ENCODE results near the gene CDH4.

CDH4 gene

GRCh38 chr20:61220131-61220530 lies 31.9 kb upstream of the CDH4 start:
- Histone ChIP-seq H3K27ac (replicated peaks) (no peak overlapping the region), H3K27me3 (ENCODE audit: insufficient read depth, poor library complexity, severe bottlenecking) (no peaks in the 10 kb centered on the region), H3K4me3 (replicated peaks; ENCODE audit: insufficient read depth, low read length) (no peak overlapping the region)
- no peak for TF ChIP-seq POLR2AphosphoS5 (IDR thresholded peaks at IDR 0.05; ENCODE audit: low read depth)
- TF ChIP-seq GABPA (IDR thresholded peaks at IDR 0.05; ENCODE audit: low read depth) = no peak
- TF ChIP-seq, protein P1, sequence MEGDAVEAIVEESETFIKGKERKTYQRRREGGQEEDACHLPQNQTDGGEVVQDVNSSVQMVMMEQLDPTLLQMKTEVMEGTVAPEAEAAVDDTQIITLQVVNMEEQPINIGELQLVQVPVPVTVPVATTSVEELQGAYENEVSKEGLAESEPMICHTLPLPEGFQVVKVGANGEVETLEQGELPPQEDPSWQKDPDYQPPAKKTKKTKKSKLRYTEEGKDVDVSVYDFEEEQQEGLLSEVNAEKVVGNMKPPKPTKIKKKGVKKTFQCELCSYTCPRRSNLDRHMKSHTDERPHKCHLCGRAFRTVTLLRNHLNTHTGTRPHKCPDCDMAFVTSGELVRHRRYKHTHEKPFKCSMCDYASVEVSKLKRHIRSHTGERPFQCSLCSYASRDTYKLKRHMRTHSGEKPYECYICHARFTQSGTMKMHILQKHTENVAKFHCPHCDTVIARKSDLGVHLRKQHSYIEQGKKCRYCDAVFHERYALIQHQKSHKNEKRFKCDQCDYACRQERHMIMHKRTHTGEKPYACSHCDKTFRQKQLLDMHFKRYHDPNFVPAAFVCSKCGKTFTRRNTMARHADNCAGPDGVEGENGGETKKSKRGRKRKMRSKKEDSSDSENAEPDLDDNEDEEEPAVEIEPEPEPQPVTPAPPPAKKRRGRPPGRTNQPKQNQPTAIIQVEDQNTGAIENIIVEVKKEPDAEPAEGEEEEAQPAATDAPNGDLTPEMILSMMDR (IDR thresholded peaks at IDR 0.05; ENCODE audit: insufficient read depth, low read length) = no peak
- TF ChIP-seq, protein P2, sequence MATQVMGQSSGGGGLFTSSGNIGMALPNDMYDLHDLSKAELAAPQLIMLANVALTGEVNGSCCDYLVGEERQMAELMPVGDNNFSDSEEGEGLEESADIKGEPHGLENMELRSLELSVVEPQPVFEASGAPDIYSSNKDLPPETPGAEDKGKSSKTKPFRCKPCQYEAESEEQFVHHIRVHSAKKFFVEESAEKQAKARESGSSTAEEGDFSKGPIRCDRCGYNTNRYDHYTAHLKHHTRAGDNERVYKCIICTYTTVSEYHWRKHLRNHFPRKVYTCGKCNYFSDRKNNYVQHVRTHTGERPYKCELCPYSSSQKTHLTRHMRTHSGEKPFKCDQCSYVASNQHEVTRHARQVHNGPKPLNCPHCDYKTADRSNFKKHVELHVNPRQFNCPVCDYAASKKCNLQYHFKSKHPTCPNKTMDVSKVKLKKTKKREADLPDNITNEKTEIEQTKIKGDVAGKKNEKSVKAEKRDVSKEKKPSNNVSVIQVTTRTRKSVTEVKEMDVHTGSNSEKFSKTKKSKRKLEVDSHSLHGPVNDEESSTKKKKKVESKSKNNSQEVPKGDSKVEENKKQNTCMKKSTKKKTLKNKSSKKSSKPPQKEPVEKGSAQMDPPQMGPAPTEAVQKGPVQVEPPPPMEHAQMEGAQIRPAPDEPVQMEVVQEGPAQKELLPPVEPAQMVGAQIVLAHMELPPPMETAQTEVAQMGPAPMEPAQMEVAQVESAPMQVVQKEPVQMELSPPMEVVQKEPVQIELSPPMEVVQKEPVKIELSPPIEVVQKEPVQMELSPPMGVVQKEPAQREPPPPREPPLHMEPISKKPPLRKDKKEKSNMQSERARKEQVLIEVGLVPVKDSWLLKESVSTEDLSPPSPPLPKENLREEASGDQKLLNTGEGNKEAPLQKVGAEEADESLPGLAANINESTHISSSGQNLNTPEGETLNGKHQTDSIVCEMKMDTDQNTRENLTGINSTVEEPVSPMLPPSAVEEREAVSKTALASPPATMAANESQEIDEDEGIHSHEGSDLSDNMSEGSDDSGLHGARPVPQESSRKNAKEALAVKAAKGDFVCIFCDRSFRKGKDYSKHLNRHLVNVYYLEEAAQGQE (IDR thresholded peaks at IDR 0.05; ENCODE audit: insufficient replicate concordance, low read depth) = no peak
- TF ChIP-seq SPI1 (IDR thresholded peaks at IDR 0.05; ENCODE audit: borderline replicate concordance, low read depth) = no peak
- no peak for DNase-seq (ENCODE audit: low read depth in 1 of 2, low spot score in 1 of 2)

GRCh38 chr20:61220626-61221325 lies 31.3 kb upstream of the CDH4 start:
- Histone ChIP-seq H3K27ac (replicated peaks) (no peak overlapping the region), H3K4me3 (replicated peaks; ENCODE audit: insufficient read depth, low read length) (no peak overlapping the region), H3K27me3 (ENCODE audit: insufficient read depth, poor library complexity, severe bottlenecking) (no peaks in the 10 kb centered on the region)
- DNase-seq (ENCODE audit: low read depth in 1 of 2, low spot score in 1 of 2) = no peak
- TF ChIP-seq SPI1 (IDR thresholded peaks at IDR 0.05; ENCODE audit: borderline replicate concordance, low read depth) (no peak), POLR2AphosphoS5 (IDR thresholded peaks at IDR 0.05; ENCODE audit: low read depth) (no peak), GABPA (IDR thresholded peaks at IDR 0.05; ENCODE audit: low read depth) (no peak)
- TF ChIP-seq, protein P2 (IDR thresholded peaks at IDR 0.05; ENCODE audit: insufficient replicate concordance, low read depth) = no peak
- TF ChIP-seq, protein P1 (IDR thresholded peaks at IDR 0.05; ENCODE audit: insufficient read depth, low read length) = no peak

DNA sequence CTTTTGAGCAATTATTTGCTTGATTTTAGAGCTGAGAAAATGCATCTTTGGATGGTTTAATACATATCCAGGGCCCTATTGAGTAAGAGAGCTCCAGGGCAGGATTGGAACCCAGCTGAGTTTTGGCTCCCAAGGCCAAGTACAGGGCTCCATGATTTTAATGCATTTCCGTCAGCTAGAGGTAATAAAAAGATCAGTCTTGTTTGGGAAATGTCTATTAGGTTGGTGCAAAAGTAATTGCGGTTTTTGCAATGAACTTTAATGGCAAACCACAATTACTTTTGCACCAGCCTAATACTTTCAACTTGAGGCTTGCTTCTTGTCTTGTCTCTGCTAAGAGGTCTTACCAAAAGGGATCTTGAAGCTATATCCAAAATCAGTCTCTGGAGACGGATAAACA lies 29.4 kb upstream of the CDH4 start:
- no peak for DNase-seq (ENCODE audit: low read depth in 1 of 2, low spot score in 1 of 2)
- Histone ChIP-seq H3K4me3 (replicated peaks; ENCODE audit: insufficient read depth, low read length) (no peak overlapping the region), H3K27ac (replicated peaks) (no peak overlapping the region), H3K27me3 (ENCODE audit: insufficient read depth, poor library complexity, severe bottlenecking) (no peaks in the 10 kb centered on the region)
- TF ChIP-seq, protein P1 (IDR thresholded peaks at IDR 0.05; ENCODE audit: insufficient read depth, low read length) = no peak
- TF ChIP-seq GABPA (IDR thresholded peaks at IDR 0.05; ENCODE audit: low read depth) (no peak), SPI1 (IDR thresholded peaks at IDR 0.05; ENCODE audit: borderline replicate concordance, low read depth) (no peak), POLR2AphosphoS5 (IDR thresholded peaks at IDR 0.05; ENCODE audit: low read depth) (no peak)
- TF ChIP-seq, protein P2 (IDR thresholded peaks at IDR 0.05; ENCODE audit: insufficient replicate concordance, low read depth) = no peak
